GM21423 (cell line): ENCODE data around the gene NFATC1.

ENCODE experiments used
- ATAC-seq: cut with Tn5 transposase; IDR thresholded peaks from one replicate; pipeline ENCODE4 v1.9.1; 2021; ENCODE audit warnings: mild to moderate bottlenecking, moderate library complexity; ENCODE audit not compliant: unreplicated experiment

NFATC1 gene

GRCh38 chr18:79485788-79486355, 90.1 kb downstream of the NFATC1 start:
- ATAC-seq = no peak

GRCh38 chr18:79486356-79487182, 90.8 kb downstream of the NFATC1 start:
- no peak for ATAC-seq

- ATAC-seq = no peak
Measured at GRCh38 chr18:79487183-79487800, 91.6 kb downstream of the NFATC1 start.

GRCh38 chr18:79487801-79488201, 92.1 kb downstream of the NFATC1 start:
- no peak for ATAC-seq

- no peak for ATAC-seq
Measured at GRCh38 chr18:79488311-79489050, 92.8 kb downstream of the NFATC1 start.

GRCh38 chr18:79489051-79489898, 93.5 kb downstream of the NFATC1 start:
- ATAC-seq = no peak

GRCh38 chr18:79489899-79490625, 94.3 kb downstream of the NFATC1 start:
- ATAC-seq = no peak

- ATAC-seq = no peak
Measured at GRCh38 chr18:79490626-79491041, 94.9 kb downstream of the NFATC1 start.

- no peak for ATAC-seq
Measured at GRCh38 chr18:79491081-79491551, 95.4 kb downstream of the NFATC1 start.

GRCh38 chr18:79493211-79493800, 97.6 kb downstream of the NFATC1 start:
- ATAC-seq = no peak

GRCh38 chr18:79493801-79494211, 98.1 kb downstream of the NFATC1 start:
- ATAC-seq = no peak

- no peak for ATAC-seq
Measured at GRCh38 chr18:79494936-79495335, 99.2 kb downstream of the NFATC1 start.

GRCh38 chr18:79495591-79496071, 99.9 kb downstream of the NFATC1 start:
- no peak for ATAC-seq

- no peak for ATAC-seq
Measured at GRCh38 chr18:79496237-79496977, 100.7 kb downstream of the NFATC1 start.

- peak; percentile 43 for ATAC-seq
Measured at GRCh38 chr18:79496978-79497637, 101.4 kb downstream of the NFATC1 start.

- ATAC-seq = peak; percentile 96
Measured at GRCh38 chr18:79497638-79498081, 101.9 kb downstream of the NFATC1 start.

- ATAC-seq = no peak
Measured at GRCh38 chr18:79498662-79499061, 102.9 kb downstream of the NFATC1 start.

- no peak for ATAC-seq
Measured at GRCh38 chr18:79501006-79501405, 105.3 kb downstream of the NFATC1 start.
